ENCODE measurements around the gene SCFD2. TPM values are rescaled to one million over a fixed set of nuclear protein-coding genes. Genes with fewer than 3 reads are reported as not detected.

The SCFD2 gene
- total RNA-seq, 4 donors from 2014 or later, result 12.7 to 23.7 (median 18.3) TPM

DNA sequence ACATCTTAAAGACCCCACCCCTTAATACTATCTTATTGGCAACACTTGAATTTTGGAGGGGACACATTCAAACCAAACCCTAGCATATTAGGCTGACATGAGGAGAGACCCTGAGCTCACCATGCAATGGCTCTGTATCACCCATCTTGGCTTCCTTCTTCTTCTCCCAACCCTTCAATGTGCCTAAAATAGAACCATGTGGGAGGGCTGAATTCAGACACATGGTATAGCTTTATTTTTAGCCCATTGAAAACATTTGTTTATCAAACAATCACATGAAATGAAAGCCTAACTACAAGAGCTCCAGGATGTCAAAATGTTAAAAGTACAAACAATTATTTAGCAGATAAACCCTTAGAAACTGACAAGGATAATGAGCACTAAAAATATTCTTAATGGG is 422.2 kb downstream of the SCFD2 start:
- Histone ChIP-seq H3K4me3 (no peak overlapping the region), H3K4me1 (no peaks in the 10 kb centered on the region), H3K36me3 (no peaks in the 10 kb centered on the region), H3K9me3 (no peaks in the 10 kb centered on the region), H3K27me3 (no peaks in the 10 kb centered on the region), H3K27ac (no peak overlapping the region)
- intact Hi-C loops (cut with DNase I; ENCODE audit: low total_unique reads) (no loop called here), in situ Hi-C loops (cut with MboI; ENCODE audit: low pct_ligation_motif_present in 1 of 4, low pct_unique_long_range_greater_than_20kb in 1 of 4, low sequenced_read_pairs in 3 of 4) (no loop called here)
- DNase-seq, result no peak
- TF ChIP-seq POLR2AphosphoS5 (IDR thresholded peaks at IDR 0.05), result no peak
- no peak for TF ChIP-seq POLR2A (IDR thresholded peaks at IDR 0.05)
- TF ChIP-seq EP300 (IDR thresholded peaks at IDR 0.05; ENCODE audit: low read depth), result no peak
- TF ChIP-seq, protein P1, sequence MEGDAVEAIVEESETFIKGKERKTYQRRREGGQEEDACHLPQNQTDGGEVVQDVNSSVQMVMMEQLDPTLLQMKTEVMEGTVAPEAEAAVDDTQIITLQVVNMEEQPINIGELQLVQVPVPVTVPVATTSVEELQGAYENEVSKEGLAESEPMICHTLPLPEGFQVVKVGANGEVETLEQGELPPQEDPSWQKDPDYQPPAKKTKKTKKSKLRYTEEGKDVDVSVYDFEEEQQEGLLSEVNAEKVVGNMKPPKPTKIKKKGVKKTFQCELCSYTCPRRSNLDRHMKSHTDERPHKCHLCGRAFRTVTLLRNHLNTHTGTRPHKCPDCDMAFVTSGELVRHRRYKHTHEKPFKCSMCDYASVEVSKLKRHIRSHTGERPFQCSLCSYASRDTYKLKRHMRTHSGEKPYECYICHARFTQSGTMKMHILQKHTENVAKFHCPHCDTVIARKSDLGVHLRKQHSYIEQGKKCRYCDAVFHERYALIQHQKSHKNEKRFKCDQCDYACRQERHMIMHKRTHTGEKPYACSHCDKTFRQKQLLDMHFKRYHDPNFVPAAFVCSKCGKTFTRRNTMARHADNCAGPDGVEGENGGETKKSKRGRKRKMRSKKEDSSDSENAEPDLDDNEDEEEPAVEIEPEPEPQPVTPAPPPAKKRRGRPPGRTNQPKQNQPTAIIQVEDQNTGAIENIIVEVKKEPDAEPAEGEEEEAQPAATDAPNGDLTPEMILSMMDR (IDR thresholded peaks at IDR 0.05), result no peak

- H3K36me3 ChIP-seq, result no peaks in the 10 kb centered on the region
Measured at GRCh38 chr4:52942936-52943335, 422.9 kb downstream of the SCFD2 start.

DNA sequence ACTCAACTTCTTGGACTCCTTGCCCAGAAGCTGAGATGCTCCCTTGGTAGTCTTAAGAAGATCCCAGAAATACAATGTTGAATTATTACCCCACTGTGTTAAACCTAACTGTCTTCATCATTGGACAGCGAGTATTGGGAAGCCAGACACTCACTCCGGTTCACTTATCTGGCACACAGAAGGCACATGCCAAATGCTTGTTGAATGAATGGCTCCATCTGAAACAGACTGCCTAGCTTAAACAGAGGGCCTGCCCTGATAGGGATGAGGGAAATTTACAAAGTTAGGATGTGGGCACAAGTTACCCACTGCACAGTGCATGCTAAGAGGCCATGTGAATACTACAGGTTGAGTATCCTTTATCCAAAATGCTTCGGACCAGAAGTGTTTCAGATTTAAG is 424.4 kb downstream of the SCFD2 start:
- Histone ChIP-seq H3K27ac (no peak overlapping the region), H3K36me3 (no peaks in the 10 kb centered on the region), H3K4me1 (no peaks in the 10 kb centered on the region), H3K4me3 (no peak overlapping the region), H3K9me3 (no peaks in the 10 kb centered on the region), H3K27me3 (no peaks in the 10 kb centered on the region)
- in situ Hi-C loops (cut with MboI; ENCODE audit: low pct_ligation_motif_present in 1 of 4, low pct_unique_long_range_greater_than_20kb in 1 of 4, low sequenced_read_pairs in 3 of 4), result no loop called here
- 98% methylated on average over 3 of the region's 3 CpGs; no CpG with 5 or more reads in 1 of the 2 donors for WGBS, 2 donors (ENCODE audit: low coverage in 1 of 2)
- TF ChIP-seq POLR2A (IDR thresholded peaks at IDR 0.05) (no peak), POLR2AphosphoS5 (IDR thresholded peaks at IDR 0.05) (no peak)
- intact Hi-C loops (cut with DNase I; ENCODE audit: low total_unique reads), result no loop called here
- DNase-seq, result no peak

More at GRCh38 chr4:52942936-52943335, 422.9 kb downstream of the SCFD2 start:
- Histone ChIP-seq H3K27ac (no peak overlapping the region), H3K4me1 (no peaks in the 10 kb centered on the region), H3K9me3 (no peaks in the 10 kb centered on the region), H3K4me3 (no peak overlapping the region), H3K27me3 (no peaks in the 10 kb centered on the region)
- in situ Hi-C loops (cut with MboI; ENCODE audit: low pct_ligation_motif_present in 1 of 4, low pct_unique_long_range_greater_than_20kb in 1 of 4, low sequenced_read_pairs in 3 of 4), result no loop called here
- WGBS, 2 donors (ENCODE audit: low coverage in 1 of 2), result 94 to 100% methylated on average over 1 of the region's 1 CpG
- intact Hi-C loops (cut with DNase I; ENCODE audit: low total_unique reads), result no loop called here
- TF ChIP-seq, protein P1 (IDR thresholded peaks at IDR 0.05), result no peak
- no peak for TF ChIP-seq EP300 (IDR thresholded peaks at IDR 0.05; ENCODE audit: low read depth)
- TF ChIP-seq POLR2AphosphoS5 (IDR thresholded peaks at IDR 0.05), result no peak
- no peak for TF ChIP-seq POLR2A (IDR thresholded peaks at IDR 0.05)
- DNase-seq, result no peak

DNA sequence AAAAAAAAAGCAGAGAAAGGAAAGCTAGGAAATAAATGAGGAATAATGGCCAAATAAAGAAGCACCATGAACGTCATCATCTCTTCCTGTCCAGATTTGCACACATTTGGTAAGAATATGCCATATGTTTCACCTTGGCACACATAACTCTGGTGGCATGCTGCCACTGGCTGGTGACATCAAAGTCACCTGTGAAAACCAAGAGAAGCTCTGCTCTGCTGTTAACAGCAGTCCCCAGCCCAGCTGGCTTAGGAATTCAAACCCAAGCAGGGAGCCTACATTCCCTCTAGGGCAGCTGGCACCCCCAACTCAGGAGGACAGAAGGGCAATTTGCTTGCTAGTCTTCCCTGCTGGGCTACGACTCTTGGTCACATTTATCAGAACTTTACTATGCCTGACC is 426.1 kb downstream of the SCFD2 start:
- Histone ChIP-seq H3K36me3 (no peaks in the 10 kb centered on the region), H3K4me1 (no peaks in the 10 kb centered on the region), H3K27me3 (no peaks in the 10 kb centered on the region), H3K9me3 (no peaks in the 10 kb centered on the region), H3K27ac (no peak overlapping the region), H3K4me3 (no peak overlapping the region)
- in situ Hi-C loops (cut with MboI; ENCODE audit: low pct_ligation_motif_present in 1 of 4, low pct_unique_long_range_greater_than_20kb in 1 of 4, low sequenced_read_pairs in 3 of 4), result no loop called here
- no peak for TF ChIP-seq EP300 (IDR thresholded peaks at IDR 0.05; ENCODE audit: low read depth)
- TF ChIP-seq, protein P1 (IDR thresholded peaks at IDR 0.05), result no peak
- no peak for TF ChIP-seq POLR2A (IDR thresholded peaks at IDR 0.05)
- TF ChIP-seq POLR2AphosphoS5 (IDR thresholded peaks at IDR 0.05), result no peak
- DNase-seq, result no peak
- WGBS, 2 donors (ENCODE audit: low coverage in 1 of 2), result 86% methylated on average over 2 of the region's 2 CpGs; no CpG with 5 or more reads in 1 of the 2 donors
- intact Hi-C loops (cut with DNase I; ENCODE audit: low total_unique reads), result no loop called here

- Histone ChIP-seq H3K27ac (no peak overlapping the region), H3K4me1 (no peaks in the 10 kb centered on the region), H3K9me3 (no peaks in the 10 kb centered on the region), H3K36me3 (no peaks in the 10 kb centered on the region), H3K4me3 (no peak overlapping the region), H3K27me3 (no peaks in the 10 kb centered on the region)
- 89 to 100% methylated on average over 1 of the region's 1 CpG for WGBS, 2 donors (ENCODE audit: low coverage in 1 of 2)
- TF ChIP-seq POLR2AphosphoS5 (IDR thresholded peaks at IDR 0.05), result no peak
- TF ChIP-seq, protein P1 (IDR thresholded peaks at IDR 0.05), result no peak
- no peak for TF ChIP-seq POLR2A (IDR thresholded peaks at IDR 0.05)
- no peak for TF ChIP-seq EP300 (IDR thresholded peaks at IDR 0.05; ENCODE audit: low read depth)
- in situ Hi-C loops (cut with MboI; ENCODE audit: low pct_ligation_motif_present in 1 of 4, low pct_unique_long_range_greater_than_20kb in 1 of 4, low sequenced_read_pairs in 3 of 4) (no loop called here), intact Hi-C loops (cut with DNase I; ENCODE audit: low total_unique reads) (no loop called here)
- DNase-seq, result no peak
Measured at GRCh38 chr4:52939325-52939724, 426.5 kb downstream of the SCFD2 start.
